Testis (tissue), 3 donors: ENCODE measurements around the gene SEC61A2. TPM values are rescaled to one million over a fixed set of nuclear protein-coding genes. Genes with fewer than 3 reads are reported as not detected.
"Not testable (repeated sequence)": the region's sequence is repeated elsewhere in the genome, so short reads cannot be mapped to it uniquely, and the experiment has no call there.

Source experiments
- DNase-seq: peaks from one replicate; pipeline ENCODE4 v3.0.0-alpha.2; 2019
- H3K27ac ChIP-seq, 2 donors: fragments of 200-600 bp; sonication (generic); one replicate each; pipeline ENCODE4 v1.5.1; 2019
- H3K27me3 ChIP-seq: fragments of 200-600 bp; sonication (generic); one replicate; pipeline ENCODE4 v1.5.1; 2019
- H3K36me3 ChIP-seq: fragments of 200-600 bp; sonication (generic); one replicate; pipeline ENCODE4 v1.5.1; 2017; ENCODE audit warnings: low read depth; ENCODE audit errors: missing control alignments
- H3K4me1 ChIP-seq: fragments of 200-600 bp; sonication (generic); one replicate; pipeline ENCODE4 v1.5.1; 2019
- H3K4me3 ChIP-seq, 2 donors: fragments of 200-600 bp; sonication (generic); one replicate each; pipeline ENCODE4 v1.5.1; 2017 to 2019
- H3K9me3 ChIP-seq: fragments of 200-600 bp; sonication (generic); one replicate; pipeline ENCODE4 v1.5.1; 2017
- POLR2A ChIP-seq: fragments of 450-650 bp; IDR thresholded peaks from one replicate; pipeline ENCODE4 v1.6.1; 2017; ENCODE audit warnings: antibody characterized with exemption, mild to moderate bottlenecking, moderate library complexity
- WGBS, 2 donors: methylation state at CpG; one replicate each; pipeline ENCODE4 v1.1.5; 2018; 5-methylcytosine and 5-hydroxymethylcytosine counted together
- intact Hi-C: fragments of 100-400 bp; cut with DNase I; formaldehyde crosslinking; loops from one replicate; pipeline ENCODE4 v1.15.1; 2023; ENCODE audit warnings: low total_unique reads
- polyA plus RNA-seq: library from polyadenylated mRNA; stranded (reverse); fragments of 350-450 nt; fragmentation: Illumina TruSeq; extraction: RNeasy Lipid Tissue Mini Kit (QIAGEN cat#74804); gene quantifications from one replicate; pipeline ENCODE4 v1.2.3, GENCODE V29; 2014; ENCODE audit warnings: low read depth, low replicate concordance; ENCODE audit not compliant: insufficient read depth
- total RNA-seq, 2 donors: library from RNA; depleted of rRNA; stranded (reverse); fragments of >200 nt; gene quantifications; one replicate each; pipeline ENCODE4 v1.2.3, GENCODE V29; 2016
- TF ChIP-seq, protein P1 (sequence below), 3 experiments: fragments of 450-650 bp in 2 of 3; fragments of 200-600 bp in 1 of 3; sonication (generic) in 1 of 3; IDR thresholded peaks; one replicate each; pipeline ENCODE4 v1.5.1; 2016 to 2019; ENCODE audit warnings: antibody characterized with exemption in 3 of 3, mild to moderate bottlenecking in 2 of 3, moderate library complexity in 1 of 3

Gene SEC61A2
- total and polyA plus RNA-seq, 3 donors from 2014 or later, result 28.6 to 57.5 (median 46.4) TPM

DNA sequence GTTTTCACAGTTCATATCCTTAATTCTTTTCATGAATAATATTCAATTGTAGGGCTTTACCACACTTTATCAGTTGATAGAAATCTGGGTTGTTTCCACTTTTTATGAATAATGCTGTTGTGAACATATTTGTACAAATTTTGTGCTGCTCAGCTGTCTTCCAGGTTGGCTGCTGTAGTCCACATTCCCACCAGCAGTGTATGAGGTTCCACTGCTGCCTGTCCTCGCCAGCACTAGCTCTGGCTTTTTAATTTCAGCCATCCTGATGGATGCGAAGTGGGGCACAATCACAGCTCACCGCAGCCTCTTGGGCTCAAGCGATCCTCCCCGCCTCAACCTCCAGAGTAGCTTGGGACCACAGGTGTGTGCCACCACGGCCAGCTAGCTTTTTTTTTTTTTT lies 33.5 kb downstream of the SEC61A2 start:
- Histone ChIP-seq H3K36me3 (no peaks in the 10 kb centered on the region), H3K4me1 (no peaks in the 10 kb centered on the region), H3K27ac (no peak overlapping the region), H3K9me3 (no peaks in the 10 kb centered on the region), H3K27me3 (no peaks in the 10 kb centered on the region), H3K4me3 (no peak overlapping the region)
- intact Hi-C loops, result no loop called here
- no peak for TF ChIP-seq POLR2A
- TF ChIP-seq, protein P1, sequence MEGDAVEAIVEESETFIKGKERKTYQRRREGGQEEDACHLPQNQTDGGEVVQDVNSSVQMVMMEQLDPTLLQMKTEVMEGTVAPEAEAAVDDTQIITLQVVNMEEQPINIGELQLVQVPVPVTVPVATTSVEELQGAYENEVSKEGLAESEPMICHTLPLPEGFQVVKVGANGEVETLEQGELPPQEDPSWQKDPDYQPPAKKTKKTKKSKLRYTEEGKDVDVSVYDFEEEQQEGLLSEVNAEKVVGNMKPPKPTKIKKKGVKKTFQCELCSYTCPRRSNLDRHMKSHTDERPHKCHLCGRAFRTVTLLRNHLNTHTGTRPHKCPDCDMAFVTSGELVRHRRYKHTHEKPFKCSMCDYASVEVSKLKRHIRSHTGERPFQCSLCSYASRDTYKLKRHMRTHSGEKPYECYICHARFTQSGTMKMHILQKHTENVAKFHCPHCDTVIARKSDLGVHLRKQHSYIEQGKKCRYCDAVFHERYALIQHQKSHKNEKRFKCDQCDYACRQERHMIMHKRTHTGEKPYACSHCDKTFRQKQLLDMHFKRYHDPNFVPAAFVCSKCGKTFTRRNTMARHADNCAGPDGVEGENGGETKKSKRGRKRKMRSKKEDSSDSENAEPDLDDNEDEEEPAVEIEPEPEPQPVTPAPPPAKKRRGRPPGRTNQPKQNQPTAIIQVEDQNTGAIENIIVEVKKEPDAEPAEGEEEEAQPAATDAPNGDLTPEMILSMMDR (IDR thresholded peaks at IDR 0.05), result no peak
- 96 to 97% methylated on average over 6 of the region's 6 CpGs for WGBS, 2 donors
- no peak for DNase-seq

GRCh38 chr10:12164085-12164484 lies 34.6 kb downstream of the SEC61A2 start:
- H3K27ac ChIP-seq, result no peak overlapping the region
- no peaks in the 10 kb centered on the region for H3K36me3 ChIP-seq
- H3K9me3 ChIP-seq, result no peaks in the 10 kb centered on the region
- DNase-seq, result no peak
- WGBS, 2 donors, result 91 to 92% methylated on average over 11 to 12 of the region's 12 CpGs
- no peak overlapping the region for H3K4me3 ChIP-seq
- intact Hi-C loops, result no loop called here
- no peaks in the 10 kb centered on the region for H3K4me1 ChIP-seq
- TF ChIP-seq POLR2A, result no peak
- TF ChIP-seq, protein P1 (IDR thresholded peaks at IDR 0.05), result no peak
- H3K27me3 ChIP-seq, result no peaks in the 10 kb centered on the region

GRCh38 chr10:12165036-12165435 lies 35.6 kb downstream of the SEC61A2 start:
- H3K9me3 ChIP-seq, result no peaks in the 10 kb centered on the region
- no peaks in the 10 kb centered on the region for H3K36me3 ChIP-seq
- WGBS, 2 donors, result 62 to 75% methylated on average over 3 of the region's 3 CpGs
- no peak overlapping the region for H3K4me3 ChIP-seq
- intact Hi-C loops, result no loop called here
- no peak for DNase-seq
- H3K4me1 ChIP-seq, result no peaks in the 10 kb centered on the region
- TF ChIP-seq, protein P1 (IDR thresholded peaks at IDR 0.05), result no peak
- TF ChIP-seq POLR2A, result no peak
- no peak overlapping the region for H3K27ac ChIP-seq
- no peaks in the 10 kb centered on the region for H3K27me3 ChIP-seq

DNA sequence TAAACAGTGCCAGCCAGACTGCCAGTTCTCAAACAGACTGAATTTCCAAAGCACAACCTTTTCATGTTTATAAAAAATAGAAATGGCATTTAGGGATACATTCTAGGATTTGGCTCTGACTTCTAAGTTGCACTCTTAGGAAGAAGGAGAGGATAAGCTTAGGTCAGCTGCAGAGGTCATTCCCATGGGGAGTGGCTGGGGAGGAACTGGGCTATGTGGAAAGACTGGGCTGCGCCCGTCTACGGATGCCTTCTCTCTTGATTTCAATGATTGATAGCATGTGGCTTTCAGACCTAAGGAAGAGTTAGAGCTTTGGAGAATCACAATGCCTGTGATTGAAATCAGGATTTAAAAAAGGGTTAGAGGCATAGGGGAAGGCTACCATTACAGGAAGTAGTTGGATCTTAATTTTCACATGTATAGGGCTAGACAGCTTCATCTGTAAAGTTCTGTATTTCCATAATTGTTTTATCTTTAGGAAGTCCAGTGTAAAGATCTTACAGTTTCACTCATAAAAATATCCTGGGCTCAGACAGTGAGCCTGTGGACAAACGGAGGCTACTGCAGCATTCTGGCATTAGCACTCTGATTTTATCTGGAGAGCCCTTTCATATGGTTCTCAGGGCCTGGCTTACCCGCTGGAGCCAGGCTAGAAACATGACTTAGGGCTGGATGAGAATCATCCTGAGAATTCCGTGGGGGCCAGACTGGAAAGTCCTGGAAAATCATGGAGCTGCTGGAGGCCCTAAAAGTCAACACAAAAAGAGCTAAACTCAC lies 36.7 kb downstream of the SEC61A2 start:
- 83 to 85% methylated on average over 6 of the region's 6 CpGs for WGBS, 2 donors
- no peaks in the 10 kb centered on the region for H3K4me1 ChIP-seq

GRCh38 chr10:12171512-12171911 lies 42.0 kb downstream of the SEC61A2 start:
- H3K9me3 ChIP-seq, H3K27me3 ChIP-seq, intact Hi-C loops, DNase-seq, H3K36me3 ChIP-seq, H3K4me3 ChIP-seq, H3K27ac ChIP-seq, H3K4me1 ChIP-seq: not testable (repeated sequence)
- WGBS, 2 donors, result 90 to 95% methylated on average over 6 of the region's 6 CpGs

More for the DNA sequence above, 36.7 kb downstream of the SEC61A2 start:
- H3K36me3 ChIP-seq, result no peaks in the 10 kb centered on the region
- no peaks in the 10 kb centered on the region for H3K27me3 ChIP-seq
- H3K4me3 ChIP-seq, result no peak overlapping the region
- intact Hi-C loops, result no loop called here
- H3K27ac ChIP-seq, result no peak overlapping the region
- no peaks in the 10 kb centered on the region for H3K9me3 ChIP-seq
- TF ChIP-seq, protein P1 (IDR thresholded peaks at IDR 0.05), result no peak
- TF ChIP-seq POLR2A, result no peak
- no peak for DNase-seq
